GM06990 (cell line): ENCODE measurements around the gene TUBB2B.

ENCODE experiments used
- DNase-seq: peaks from one replicate; pipeline ENCODE4 v3.0.0-alpha.2; 2011; ENCODE audit not compliant: insufficient read length; ENCODE audit errors: extremely low read depth
- H3K27me3 ChIP-seq: replicated peaks from 2 replicates; pipeline ENCODE4 v1.6.0; 2011; ENCODE audit warnings: low read length; ENCODE audit not compliant: control insufficient read depth, insufficient read depth
- H3K36me3 ChIP-seq: 2 replicates; pipeline ENCODE4 v1.5.1; 2011; ENCODE audit warnings: low read length; ENCODE audit not compliant: control insufficient read depth, insufficient read depth
- H3K4me3 ChIP-seq: replicated peaks from 2 replicates; pipeline ENCODE4 v1.5.1; 2011; ENCODE audit warnings: low read depth, mild to moderate bottlenecking, control low read depth, low read length
- CTCF ChIP-seq: IDR thresholded peaks from 2 replicates; pipeline ENCODE4 v1.5.1; 2011; ENCODE audit warnings: low read length, control low read depth, mild to moderate bottlenecking, inconsistent platforms; ENCODE audit not compliant: insufficient read depth, poor library complexity, severe bottlenecking

TUBB2B gene

GRCh38 chr6:3233904-3234303 is 6.5 kb upstream of the TUBB2B start:
- Histone ChIP-seq H3K27me3 (peaks cover 9% of the 10 kb centered on the region), H3K4me3 (no peak overlapping the region), H3K36me3 (no peaks in the 10 kb centered on the region)
- no peak for TF ChIP-seq CTCF
- DNase-seq: no peak

- Histone ChIP-seq H3K4me3 (no peak overlapping the region), H3K36me3 (no peaks in the 10 kb centered on the region), H3K27me3 (peaks cover 10% of the 10 kb centered on the region)
- no peak for TF ChIP-seq CTCF
- DNase-seq: no peak
Observed at GRCh38 chr6:3233321-3233720, 5.9 kb upstream of the TUBB2B start.

GRCh38 chr6:3232017-3232945 is 4.8 kb upstream of the TUBB2B start:
- no peak for TF ChIP-seq CTCF
- Histone ChIP-seq H3K27me3 (peaks cover 10% of the 10 kb centered on the region), H3K4me3 (no peak overlapping the region), H3K36me3 (no peaks in the 10 kb centered on the region)
- DNase-seq: no peak

- TF ChIP-seq CTCF: no peak
- Histone ChIP-seq H3K36me3 (no peaks in the 10 kb centered on the region), H3K4me3 (no peak overlapping the region), H3K27me3 (peaks cover 11% of the 10 kb centered on the region)
- no peak for DNase-seq
Observed at GRCh38 chr6:3231247-3232016, 4.0 kb upstream of the TUBB2B start.

- Histone ChIP-seq H3K36me3 (no peaks in the 10 kb centered on the region), H3K27me3 (peaks cover 13% of the 10 kb centered on the region), H3K4me3 (no peak overlapping the region)
- DNase-seq: no peak
- TF ChIP-seq CTCF: no peak
Observed at GRCh38 chr6:3230900-3231246, 3.4 kb upstream of the TUBB2B start.
